ENCODE data around the gene TCAF1.

TCAF1 gene

GRCh38 chr7:143936087-143937009 is 34.4 kb upstream of the TCAF1 start:
- TF ChIP-seq CTCF (IDR thresholded peaks at IDR 0.05; ENCODE audit: insufficient read depth, low read depth, low read length, missing control alignments): no peak
- no peak overlapping the region for H3K4me3 ChIP-seq (ENCODE audit: low read depth, low read length)
- DNase-seq (ENCODE audit: low read depth): no peak

DNA sequence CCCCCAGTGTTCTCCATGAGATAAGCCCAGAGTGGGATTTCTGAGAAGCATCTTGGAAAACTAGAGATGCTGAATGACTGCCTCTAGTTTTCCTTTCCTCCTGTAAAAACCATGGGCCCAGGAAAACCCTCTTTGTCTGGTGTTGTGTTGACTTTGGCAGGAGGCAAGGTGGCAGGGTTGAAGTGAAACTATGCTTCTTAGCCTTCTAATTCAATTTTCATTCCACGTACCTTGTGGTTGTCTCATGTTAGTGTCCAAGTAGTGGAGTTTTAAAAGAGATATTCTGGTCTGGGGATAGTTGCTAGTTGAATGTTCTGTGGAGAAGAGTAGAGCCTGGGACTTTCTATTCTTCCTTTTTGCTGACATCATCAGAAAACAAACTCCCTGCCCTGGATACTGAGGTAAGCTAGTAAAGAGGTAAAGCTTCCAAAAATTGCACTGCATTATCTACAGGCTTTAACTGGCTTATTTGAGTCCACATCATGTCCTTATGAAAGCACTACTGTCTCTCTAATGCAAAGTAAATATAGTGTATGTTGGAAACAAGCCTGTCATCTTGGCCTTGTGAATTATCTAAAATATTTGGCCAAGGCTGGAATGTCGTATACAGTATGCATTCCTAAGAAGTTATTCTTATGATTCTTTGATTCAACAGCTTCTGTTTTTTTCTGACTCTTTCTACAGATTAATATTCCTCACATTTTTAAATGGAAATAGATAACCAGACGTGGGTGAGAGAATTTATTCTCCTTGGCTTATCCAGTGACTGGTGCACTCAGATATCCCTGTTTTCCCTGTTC is 32.8 kb upstream of the TCAF1 start, which contains the start of gene OR2F2:
Gene OR2F2 (plus strand): TSS at position 708 of the 800 bp plus-strand sequence. CDS start 0 bp downstream, at position 708.
- DNase-seq (ENCODE audit: low read depth): no peak
- TF ChIP-seq CTCF (IDR thresholded peaks at IDR 0.05; ENCODE audit: insufficient read depth, low read depth, low read length, missing control alignments): no peak
- H3K4me3 ChIP-seq (ENCODE audit: low read depth, low read length): no peak within 1 kb of the TSS

GRCh38 chr7:143931739-143932138 is 29.8 kb upstream of the TCAF1 start:
- H3K4me3 ChIP-seq (ENCODE audit: low read depth, low read length): no peak overlapping the region
- DNase-seq (ENCODE audit: low read depth): no peak
- no peak for TF ChIP-seq CTCF (IDR thresholded peaks at IDR 0.05; ENCODE audit: insufficient read depth, low read depth, low read length, missing control alignments)

DNA sequence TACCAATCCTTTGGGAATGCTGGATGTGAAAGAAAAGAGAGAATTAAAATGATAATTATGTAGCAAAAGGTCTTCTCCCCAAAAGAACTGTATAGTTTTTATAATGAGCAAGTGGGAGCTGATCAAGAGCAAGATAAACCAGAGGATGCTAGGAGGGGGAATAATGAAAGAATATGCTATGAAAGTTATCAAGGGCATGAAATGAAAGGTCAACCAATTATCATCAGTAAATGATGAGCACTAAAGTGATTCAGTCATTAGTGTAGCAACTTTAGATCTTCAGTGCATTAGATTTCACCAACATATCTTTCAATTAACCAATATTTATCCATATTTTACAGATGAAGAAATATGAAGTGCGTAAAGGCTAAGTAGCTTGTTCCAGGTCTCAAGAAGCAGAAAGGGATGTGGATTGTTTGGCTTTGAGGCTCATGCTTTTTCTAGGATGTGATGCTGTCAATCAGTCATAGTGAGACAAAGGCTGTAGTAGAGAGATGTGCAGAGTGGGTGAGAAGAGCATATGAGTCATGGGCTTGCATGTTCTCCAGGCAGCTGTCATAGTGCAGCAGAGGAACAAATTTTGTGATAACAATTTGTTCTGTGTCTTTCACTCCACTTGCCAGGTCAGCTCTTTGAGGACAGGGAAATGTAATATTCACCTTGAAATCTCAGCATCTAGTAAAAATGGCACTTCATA is 27.4 kb upstream of the TCAF1 start:
- no peak for TF ChIP-seq CTCF (IDR thresholded peaks at IDR 0.05; ENCODE audit: insufficient read depth, low read depth, low read length, missing control alignments)
- DNase-seq (ENCODE audit: low read depth): no peak
- H3K4me3 ChIP-seq (ENCODE audit: low read depth, low read length): no peak overlapping the region

DNA sequence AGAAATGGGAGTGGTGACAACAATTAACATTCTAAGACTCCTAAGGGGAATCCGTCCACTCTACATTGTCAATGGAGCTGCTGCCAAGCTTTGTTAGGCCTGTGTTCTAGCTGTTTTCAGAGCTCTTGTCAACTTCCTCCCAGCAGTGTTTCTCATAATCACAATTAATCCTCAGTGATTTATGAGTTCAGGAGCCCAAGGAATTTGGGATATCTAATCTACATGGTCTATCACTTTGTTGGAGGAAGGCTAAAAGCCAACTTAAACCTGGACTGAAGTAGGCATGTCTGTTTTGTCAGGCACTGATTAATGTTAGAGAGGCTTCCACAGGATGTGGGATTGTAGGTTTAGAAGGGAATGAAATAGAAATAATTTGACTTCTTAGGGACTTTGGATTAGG is 22.9 kb upstream of the TCAF1 start:
- DNase-seq (ENCODE audit: low read depth): no peak
- no peak overlapping the region for H3K4me3 ChIP-seq (ENCODE audit: low read depth, low read length)
- TF ChIP-seq CTCF (IDR thresholded peaks at IDR 0.05; ENCODE audit: insufficient read depth, low read depth, low read length, missing control alignments): no peak

DNA sequence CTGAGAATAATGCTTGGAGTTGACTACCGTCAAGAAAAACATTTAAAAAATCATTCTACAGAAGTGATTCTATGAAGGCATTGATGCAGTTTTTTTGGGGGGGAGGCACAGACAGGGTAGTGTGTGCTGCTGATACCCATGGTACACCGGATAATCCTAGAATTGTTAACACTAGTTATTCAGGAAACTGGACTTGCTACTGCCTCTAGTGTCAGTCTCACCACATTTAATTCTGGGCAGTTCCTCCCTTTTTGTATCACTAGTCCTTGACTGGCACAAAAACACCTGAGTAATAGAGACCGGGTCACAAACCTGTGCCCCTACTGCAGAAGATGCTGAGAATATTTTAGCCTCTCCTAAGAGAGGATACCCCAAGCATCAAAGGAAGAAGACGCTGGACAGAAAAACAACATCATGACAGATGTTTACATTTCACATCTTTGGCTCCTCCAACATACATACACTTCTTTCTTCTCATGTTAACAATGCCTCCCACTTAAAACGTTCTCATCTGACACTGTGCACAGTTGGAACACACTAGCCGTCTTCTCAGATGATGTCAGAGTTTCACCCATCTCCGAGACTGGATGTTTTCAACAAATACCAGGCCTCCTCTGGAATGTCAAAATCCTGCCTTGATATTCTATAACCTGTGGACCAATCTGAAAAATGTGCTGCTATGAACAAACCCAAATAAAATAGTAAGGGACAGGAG is 13.1 kb upstream of the TCAF1 start:
- TF ChIP-seq CTCF (IDR thresholded peaks at IDR 0.05; ENCODE audit: insufficient read depth, low read depth, low read length, missing control alignments): no peak
- no peak for DNase-seq (ENCODE audit: low read depth)
- H3K4me3 ChIP-seq (ENCODE audit: low read depth, low read length): no peak overlapping the region

Measured in GM12865 (cell line).